IPS DF 4.7 (cell line): ENCODE data around the gene ZFP69.

Experiments
- DNase-seq: peaks from one replicate; pipeline ENCODE4 v3.0.0-alpha.2; 2013; ENCODE audit warnings: low spot score; ENCODE audit errors: extremely low read depth

Gene ZFP69

GRCh38 chr1:40508375-40509341 lies 31.6 kb downstream of the ZFP69 start, which contains the start of gene EXO5:
Gene EXO5, plus strand, starts transcription at chr1:40508767. Its CDS starts 5,778 bp downstream, at chr1:40514545.
- DNase-seq = no peak

DNA sequence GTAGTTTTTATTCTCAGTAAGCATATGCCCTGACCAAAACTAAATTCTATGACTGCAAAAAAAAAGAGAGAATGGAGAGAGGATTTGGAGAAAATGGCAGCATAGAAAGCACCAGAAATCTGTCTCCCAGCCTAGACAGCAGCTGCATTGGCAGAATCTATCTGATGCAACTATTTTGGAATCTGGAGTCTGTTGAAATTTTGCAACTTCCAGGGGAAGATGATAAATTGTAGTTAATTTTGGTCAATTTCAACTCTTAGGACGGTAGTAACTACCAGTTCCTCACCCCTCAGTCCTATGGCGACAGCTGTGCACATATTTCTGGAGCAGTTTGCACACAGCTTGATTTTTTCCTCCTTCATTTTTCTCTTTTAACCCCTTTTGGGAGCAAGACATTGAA lies 42.4 kb downstream of the ZFP69 start:
- no peak for DNase-seq

DNA sequence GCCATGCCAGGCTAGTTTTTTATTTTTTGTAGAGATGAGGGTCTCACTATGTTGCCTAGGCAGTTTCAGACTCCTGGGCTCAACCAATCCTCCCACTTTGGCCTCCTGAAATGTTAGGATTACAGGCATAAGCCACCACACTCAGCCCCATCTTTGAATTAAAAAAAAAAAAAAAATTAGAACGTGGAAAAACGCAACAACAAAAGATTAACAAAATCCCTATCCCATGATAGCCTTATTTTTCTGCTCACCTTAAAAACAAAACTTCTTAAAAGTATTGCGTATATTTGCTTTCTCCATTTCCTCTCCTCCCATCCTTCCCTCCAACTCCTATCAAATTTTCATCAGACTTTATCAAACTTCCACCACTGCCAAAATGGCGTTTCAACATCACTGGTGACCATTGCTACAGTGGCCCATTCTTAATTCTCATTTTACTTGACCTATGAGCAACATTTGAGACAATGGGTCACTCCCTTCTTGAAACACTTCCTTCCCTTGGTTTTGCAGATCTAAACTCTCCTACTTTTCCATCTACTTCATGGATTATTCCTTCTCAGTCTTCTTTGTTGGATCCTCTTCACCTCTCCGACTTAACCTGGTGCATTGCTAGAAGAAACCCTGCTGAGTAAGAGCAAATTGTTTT lies 53.8 kb downstream of the ZFP69 start:
- DNase-seq = no peak

DNA sequence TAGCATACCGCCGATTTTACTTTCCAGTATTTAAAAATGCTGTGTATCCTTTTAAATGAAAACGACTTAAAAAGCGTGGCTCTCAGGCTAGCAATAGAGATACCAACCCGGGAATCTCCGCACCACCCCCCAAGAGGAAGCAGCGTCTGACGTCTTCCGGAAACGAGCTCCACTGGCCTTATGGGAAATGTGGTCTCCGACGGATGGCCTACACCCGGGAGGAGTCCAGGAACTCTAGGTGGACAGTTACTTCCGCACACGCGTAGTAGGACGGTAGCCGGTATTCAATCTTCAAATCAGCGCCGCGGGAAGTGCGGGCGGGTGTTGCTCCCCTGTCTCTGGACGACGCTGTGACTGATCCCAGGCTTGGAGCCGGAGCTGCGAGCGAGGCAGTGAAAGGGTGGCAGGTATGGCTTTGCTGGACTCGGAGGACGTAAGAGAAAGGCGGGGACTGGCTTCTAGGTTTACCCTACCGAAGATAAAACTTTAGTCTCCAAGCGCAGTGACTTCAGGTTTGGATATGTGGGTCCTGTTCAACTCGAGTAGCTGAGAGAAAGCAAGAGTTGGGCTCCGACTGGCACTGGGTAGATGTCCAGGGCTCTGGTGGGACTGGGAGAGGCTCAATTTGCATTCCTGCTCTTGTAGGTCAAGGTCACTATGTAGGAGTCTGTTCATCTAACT lies 54.4 kb downstream of the ZFP69 start, which contains the start of gene ZNF684:
ZNF684 (plus strand) TSS at position 257 of the 681 bp plus-strand sequence. CDS start 1,530 bp downstream, outside the sequence.
- DNase-seq = no peak

DNA sequence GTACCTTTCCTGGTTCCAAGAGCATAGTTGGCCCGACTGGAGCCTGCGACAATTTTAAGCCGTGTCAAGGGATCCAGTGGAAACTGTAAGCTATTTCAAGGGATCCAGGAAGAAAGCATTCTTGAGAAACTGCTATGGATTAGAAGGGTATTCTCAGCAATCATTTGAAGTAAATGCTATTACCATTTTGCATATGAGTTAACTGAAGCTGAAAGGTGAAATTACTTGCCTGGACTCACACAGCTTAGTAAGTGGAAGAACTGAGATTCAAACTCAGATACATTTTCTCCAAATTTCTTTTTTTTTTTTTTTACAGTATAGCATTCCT lies 54.9 kb downstream of the ZFP69 start:
- no peak for DNase-seq

GRCh38 chr1:40532844-40533424 lies 55.8 kb downstream of the ZFP69 start:
- no peak for DNase-seq

DNA sequence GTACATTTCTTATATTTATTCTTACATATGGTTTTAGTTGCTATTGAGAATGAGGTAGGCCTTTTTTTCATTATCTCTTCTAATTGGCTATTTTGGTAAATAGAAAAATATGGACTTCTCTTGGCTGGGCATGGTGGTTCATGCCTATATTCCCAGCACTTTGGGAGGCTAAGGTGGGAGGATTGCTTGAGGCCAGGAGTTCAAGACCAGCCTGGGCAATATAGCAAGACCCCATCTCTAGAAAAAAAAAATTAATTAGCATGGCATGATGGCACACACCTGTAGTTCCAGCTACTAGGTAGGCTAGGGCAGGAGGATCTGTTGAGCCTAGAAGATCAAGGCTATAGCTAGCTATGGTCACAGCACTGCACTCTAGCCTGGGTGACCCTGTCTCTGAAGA lies 57.5 kb downstream of the ZFP69 start:
- no peak for DNase-seq

DNA sequence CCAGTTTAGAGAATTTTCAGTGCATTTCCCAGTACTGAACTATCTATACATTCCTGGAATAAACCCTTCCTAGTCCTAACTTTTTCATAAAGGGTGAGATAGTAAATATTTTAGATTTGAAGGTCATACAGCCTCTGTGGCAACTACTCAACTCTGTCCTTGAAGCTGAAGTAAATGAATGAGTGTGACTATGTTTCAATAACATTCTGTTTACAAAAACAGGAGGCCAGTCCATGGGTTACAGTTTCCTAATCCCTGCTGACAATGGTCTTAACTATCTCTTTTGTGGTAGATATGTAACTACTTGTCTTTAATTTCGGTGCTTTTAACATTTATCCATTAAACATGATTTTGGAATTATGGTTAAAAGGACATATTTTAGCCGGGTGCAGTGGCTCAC lies 58.6 kb downstream of the ZFP69 start:
- DNase-seq = no peak

- no peak for DNase-seq
Observed at GRCh38 chr1:40539338-40539737, 62.2 kb downstream of the ZFP69 start.
